ENCODE measurements around the gene C1QL4.
"Not testable (repeated sequence)": the region's sequence is repeated elsewhere in the genome, so short reads cannot be mapped to it uniquely, and the experiment has no call there.

The C1QL4 gene

GRCh38 chr12:49336645-49337584, at the start of gene C1QL4:
Gene C1QL4 (minus strand): TSS chr12:49337188. CDS start chr12:49336477, 711 bp downstream.
- Histone ChIP-seq H3K4me1 (ENCODE audit: control insufficient read depth, insufficient read depth, low read length, unreplicated experiment) (no peaks in the 10 kb centered on the region), H3K4me3 (ENCODE audit: low read depth, low read length) (peak within 1 kb of the TSS; percentile 55), H2AFZ (ENCODE audit: low read length, unreplicated experiment) (peak within 1 kb of the TSS; percentile 68), H3K36me3 (ENCODE audit: insufficient read depth, low read length) (no peaks in the 10 kb centered on the region), H3K27ac (ENCODE audit: low read depth, low read length) (no peak within 1 kb of the TSS), H3K27me3 (ENCODE audit: insufficient read depth, low read length) (peaks cover 44% of the 10 kb centered on the region), H3K79me2 (ENCODE audit: control insufficient read depth, insufficient read depth, low read length, unreplicated experiment) (no peaks in the 10 kb centered on the region)

- not testable (repeated sequence) for H3K4me3 ChIP-seq (ENCODE audit: low read depth, low read length); H2AFZ ChIP-seq (ENCODE audit: low read length, unreplicated experiment); H3K27ac ChIP-seq (ENCODE audit: low read depth, low read length); H3K27me3 ChIP-seq (ENCODE audit: insufficient read depth, low read length); H3K4me1 ChIP-seq (ENCODE audit: control insufficient read depth, insufficient read depth, low read length, unreplicated experiment); H3K36me3 ChIP-seq (ENCODE audit: insufficient read depth, low read length)
- peaks cover 85% of the 10 kb centered on the region for H3K79me2 ChIP-seq (ENCODE audit: control insufficient read depth, insufficient read depth, low read length, unreplicated experiment)
These were observed 43.2 kb upstream of the C1QL4 start for GRCh38 chr12:49380184-49380583.

- peaks cover 9% of the 10 kb centered on the region for H3K36me3 ChIP-seq (ENCODE audit: insufficient read depth, low read length)
- H3K27me3 ChIP-seq (ENCODE audit: insufficient read depth, low read length), result no peaks in the 10 kb centered on the region
- no peak overlapping the region for H3K27ac ChIP-seq (ENCODE audit: low read depth, low read length)
- peaks cover 86% of the 10 kb centered on the region for H3K79me2 ChIP-seq (ENCODE audit: control insufficient read depth, insufficient read depth, low read length, unreplicated experiment)
- peaks cover 4% of the 10 kb centered on the region for H3K4me1 ChIP-seq (ENCODE audit: control insufficient read depth, insufficient read depth, low read length, unreplicated experiment)
- no peak overlapping the region for H3K4me3 ChIP-seq (ENCODE audit: low read depth, low read length)
- no peak overlapping the region for H2AFZ ChIP-seq (ENCODE audit: low read length, unreplicated experiment)
These were observed 40.4 kb upstream of the C1QL4 start for GRCh38 chr12:49377386-49377785.

GRCh38 chr12:49375406-49375805, 38.4 kb upstream of the C1QL4 start:
- Histone ChIP-seq H3K79me2 (ENCODE audit: control insufficient read depth, insufficient read depth, low read length, unreplicated experiment) (peaks cover 87% of the 10 kb centered on the region), H3K36me3 (ENCODE audit: insufficient read depth, low read length) (peaks cover 16% of the 10 kb centered on the region), H3K4me3 (ENCODE audit: low read depth, low read length) (no peak overlapping the region), H3K4me1 (ENCODE audit: control insufficient read depth, insufficient read depth, low read length, unreplicated experiment) (peaks cover 8% of the 10 kb centered on the region), H3K27ac (ENCODE audit: low read depth, low read length) (no peak overlapping the region), H2AFZ (ENCODE audit: low read length, unreplicated experiment) (no peak overlapping the region), H3K27me3 (ENCODE audit: insufficient read depth, low read length) (no peaks in the 10 kb centered on the region)

- Histone ChIP-seq H3K4me1 (ENCODE audit: control insufficient read depth, insufficient read depth, low read length, unreplicated experiment) (peaks cover 23% of the 10 kb centered on the region), H3K4me3 (ENCODE audit: low read depth, low read length) (peak overlapping the region; percentile 90), H3K27me3 (ENCODE audit: insufficient read depth, low read length) (no peaks in the 10 kb centered on the region), H3K79me2 (ENCODE audit: control insufficient read depth, insufficient read depth, low read length, unreplicated experiment) (peaks cover 89% of the 10 kb centered on the region), H2AFZ (ENCODE audit: low read length, unreplicated experiment) (no peak overlapping the region), H3K36me3 (ENCODE audit: insufficient read depth, low read length) (peaks cover 15% of the 10 kb centered on the region), H3K27ac (ENCODE audit: low read depth, low read length) (no peak overlapping the region; the same call in 1 of the 2 replicates)
These were observed 33.6 kb upstream of the C1QL4 start for GRCh38 chr12:49370539-49370938.

- H2AFZ ChIP-seq (ENCODE audit: low read length, unreplicated experiment), result peak overlapping the region; percentile 28
- H3K27ac ChIP-seq (ENCODE audit: low read depth, low read length), result peak overlapping the region; percentile 70
- H3K4me3 ChIP-seq (ENCODE audit: low read depth, low read length), result peak overlapping the region; percentile 90
- H3K27me3 ChIP-seq (ENCODE audit: insufficient read depth, low read length), result no peaks in the 10 kb centered on the region
- H3K4me1 ChIP-seq (ENCODE audit: control insufficient read depth, insufficient read depth, low read length, unreplicated experiment), result peaks cover 31% of the 10 kb centered on the region
- H3K79me2 ChIP-seq (ENCODE audit: control insufficient read depth, insufficient read depth, low read length, unreplicated experiment), result peaks cover 79% of the 10 kb centered on the region
- peaks cover 14% of the 10 kb centered on the region for H3K36me3 ChIP-seq (ENCODE audit: insufficient read depth, low read length)
These were observed 32.6 kb upstream of the C1QL4 start for GRCh38 chr12:49369411-49370145.

- Histone ChIP-seq H3K79me2 (ENCODE audit: control insufficient read depth, insufficient read depth, low read length, unreplicated experiment) (peaks cover 67% of the 10 kb centered on the region), H3K4me3 (ENCODE audit: low read depth, low read length) (peak overlapping the region; percentile 90), H3K27ac (ENCODE audit: low read depth, low read length) (peak overlapping the region; percentile 88), H3K4me1 (ENCODE audit: control insufficient read depth, insufficient read depth, low read length, unreplicated experiment) (peaks cover 36% of the 10 kb centered on the region), H2AFZ (ENCODE audit: low read length, unreplicated experiment) (peak overlapping the region; percentile 67), H3K27me3 (ENCODE audit: insufficient read depth, low read length) (no peaks in the 10 kb centered on the region), H3K36me3 (ENCODE audit: insufficient read depth, low read length) (peaks cover 12% of the 10 kb centered on the region)
These were observed 31.2 kb upstream of the C1QL4 start for GRCh38 chr12:49368240-49368600.

- Histone ChIP-seq H3K36me3 (ENCODE audit: insufficient read depth, low read length) (peaks cover 10% of the 10 kb centered on the region), H2AFZ (ENCODE audit: low read length, unreplicated experiment) (peak within 1 kb of the TSS; percentile 99), H3K4me1 (ENCODE audit: control insufficient read depth, insufficient read depth, low read length, unreplicated experiment) (peaks cover 36% of the 10 kb centered on the region), H3K27me3 (ENCODE audit: insufficient read depth, low read length) (no peaks in the 10 kb centered on the region), H3K27ac (ENCODE audit: low read depth, low read length) (peak within 1 kb of the TSS; percentile 88), H3K79me2 (ENCODE audit: control insufficient read depth, insufficient read depth, low read length, unreplicated experiment) (peaks cover 61% of the 10 kb centered on the region), H3K4me3 (ENCODE audit: low read depth, low read length) (peak within 1 kb of the TSS; percentile 90)
These were observed 30.6 kb upstream of the C1QL4 start, which contains the start of gene SPATS2 for GRCh38 chr12:49367381-49368239. Gene SPATS2 (plus strand): TSS chr12:49367462. CDS start chr12:49461013, 93,551 bp downstream.

- Histone ChIP-seq H3K27me3 (ENCODE audit: insufficient read depth, low read length) (no peaks in the 10 kb centered on the region), H3K4me3 (ENCODE audit: low read depth, low read length) (peak overlapping the region; percentile 90), H3K36me3 (ENCODE audit: insufficient read depth, low read length) (peaks cover 4% of the 10 kb centered on the region), H3K79me2 (ENCODE audit: control insufficient read depth, insufficient read depth, low read length, unreplicated experiment) (peaks cover 53% of the 10 kb centered on the region), H3K27ac (ENCODE audit: low read depth, low read length) (peak overlapping the region; percentile 88), H2AFZ (ENCODE audit: low read length, unreplicated experiment) (peak overlapping the region; percentile 99), H3K4me1 (ENCODE audit: control insufficient read depth, insufficient read depth, low read length, unreplicated experiment) (peaks cover 36% of the 10 kb centered on the region)
These were observed 29.8 kb upstream of the C1QL4 start for GRCh38 chr12:49366652-49367380.
